B cell (primary cell): ENCODE measurements around the gene HIC1. TPM values are rescaled to one million over a fixed set of nuclear protein-coding genes. Genes with fewer than 3 reads are reported as not detected.
A peak's percentile ranks its signal among the peaks of the same experiment; 100 is the strongest.

Source experiments
- ATAC-seq: fragments of 200-7000 bp; cut with Tn5 transposase; one replicate; pipeline ENCODE4 v1.10.0; 2021; ENCODE audit warnings: low read depth, mild to moderate bottlenecking, moderate number of reproducible peaks, moderate library complexity
- CTCF ChIA-PET: fragments of 350-600 bp; sonication (Branson Sonifier 250); formaldehyde crosslinking; loops from one replicate; lab custom pipeline; 2021; ENCODE audit warnings: antibody characterized with exemption, inconsistent platforms; lab: Charles Lee
- POLR2A ChIA-PET: fragments of 350-600 bp; sonication (Branson Sonifier 250); formaldehyde crosslinking; loops from one replicate; lab custom pipeline; 2021; ENCODE audit warnings: antibody characterized with exemption; lab: Charles Lee
- DNase-seq: peaks from one replicate; pipeline ENCODE4 v3.0.0; 2013
- H2AFZ ChIP-seq: 2 replicates; pipeline ENCODE4 v1.6.1; 2012; ENCODE audit warnings: mild to moderate bottlenecking, low read depth, low read length; ENCODE audit not compliant: insufficient read depth, poor library complexity, severe bottlenecking
- H3K27ac ChIP-seq, 2 donors: 1 replicate in 1 of 2; 2 replicates in 1 of 2; pipeline ENCODE4 v1.5.1; 2012 to 2013; ENCODE audit warnings: low read length in 2 of 2, mild to moderate bottlenecking in 2 of 2, moderate library complexity in 1 of 2
- H3K27me3 ChIP-seq, 4 experiments: fragments of 200-600 bp in 1 of 4; sonication (generic) in 1 of 4; replicated peaks in 1 of 4; 1 replicate in 2 of 4; 2 replicates in 2 of 4; pipeline versions ENCODE4 v1.6.1 to v1.7.0; 2013 to 2016; ENCODE audit warnings: low read length in 3 of 4, mild to moderate bottlenecking in 2 of 4, mixed read lengths in 1 of 4, moderate library complexity in 1 of 4; ENCODE audit not compliant: insufficient read depth in 4 of 4, control insufficient read depth in 3 of 4; ENCODE audit errors: control extremely low read depth in 1 of 4
- H3K36me3 ChIP-seq, 2 experiments: replicated peaks in 1 of 2; 1 replicate in 1 of 2; 2 replicates in 1 of 2; pipeline versions ENCODE4 v1.6.1 to v1.7.1; 2013; ENCODE audit warnings: low read length in 1 of 2; ENCODE audit not compliant: insufficient read depth in 2 of 2, control insufficient read depth in 1 of 2; ENCODE audit errors: control extremely low read depth in 1 of 2, extremely low read depth in 1 of 2
- H3K4me1 ChIP-seq, 2 donors: fragments of 200-600 bp in 1 of 2; sonication (generic) in 1 of 2; 1 replicate in 1 of 2; 2 replicates in 1 of 2; pipeline versions ENCODE4 v1.5.1 to v1.6.1; 2013 to 2017; ENCODE audit warnings: low read length in 2 of 2; ENCODE audit not compliant: control insufficient read depth in 2 of 2, insufficient read depth in 2 of 2
- H3K4me2 ChIP-seq: replicated peaks from 2 replicates; pipeline ENCODE3; 2012; ENCODE audit warnings: mild to moderate bottlenecking, low read depth, low read length; ENCODE audit not compliant: poor library complexity, severe bottlenecking
- H3K4me3 ChIP-seq, 5 experiments: fragments of 200-600 bp in 1 of 5; sonication (generic) in 1 of 5; 1 replicate in 3 of 5; 2 replicates in 2 of 5; pipeline versions ENCODE4 v1.5.1 to v1.7.0; 2011 to 2016; ENCODE audit warnings: low read length in 4 of 5, mild to moderate bottlenecking in 4 of 5, low read depth in 2 of 5, control low read depth in 1 of 5, moderate library complexity in 1 of 5; ENCODE audit not compliant: insufficient read depth in 1 of 5; ENCODE audit errors: control extremely low read depth in 1 of 5, extremely low read depth in 1 of 5
- H3K79me2 ChIP-seq: fragments of 200-600 bp; sonication (generic); one replicate; pipeline ENCODE4 v1.6.0; 2016; ENCODE audit warnings: low read length; ENCODE audit not compliant: control insufficient read depth, insufficient read depth
- H3K9ac ChIP-seq: fragments of 200-600 bp; sonication (generic); 2 replicates; pipeline ENCODE4 v1.6.1; 2017; ENCODE audit warnings: mild to moderate bottlenecking, low read length, moderate library complexity
- H3K9me3 ChIP-seq, 3 donors: one replicate each; pipeline versions ENCODE4 v1.6.1 to v1.7.1; 2013; ENCODE audit warnings: low read length in 2 of 3; ENCODE audit not compliant: control insufficient read depth in 2 of 3, insufficient read depth in 1 of 3; ENCODE audit errors: control extremely low read depth in 1 of 3
- H4K20me1 ChIP-seq: 2 replicates; pipeline ENCODE4 v1.6.0; 2012; ENCODE audit warnings: mild to moderate bottlenecking, low read length; ENCODE audit not compliant: insufficient read depth, control insufficient read depth, poor library complexity, severe bottlenecking
- H3K27ac Mint-ChIP-seq: one replicate; pipeline ENCODE4 v1.8.0; 2021; ENCODE audit warnings: mixed read lengths
- H3K27me3 Mint-ChIP-seq: one replicate; pipeline ENCODE4 v1.8.0; 2021; ENCODE audit warnings: mixed read lengths
- H3K4me1 Mint-ChIP-seq: one replicate; pipeline ENCODE4 v1.8.0; 2021; ENCODE audit warnings: mixed read lengths
- H3K4me3 Mint-ChIP-seq: one replicate; pipeline ENCODE4 v1.8.0; 2021; ENCODE audit warnings: mixed read lengths
- H3K9me3 Mint-ChIP-seq: one replicate; pipeline ENCODE4 v1.8.0; 2022; ENCODE audit warnings: mixed read lengths; ENCODE audit not compliant: insufficient read depth
- CTCF ChIP-seq: fragments of 200-600 bp; IDR thresholded peaks from one replicate; pipeline ENCODE4 v1.8.0; 2022; ENCODE audit warnings: antibody characterized with exemption, mild to moderate bottlenecking
- EZH2 ChIP-seq: IDR thresholded peaks from 2 replicates; pipeline ENCODE4 v1.6.1; 2012; ENCODE audit warnings: borderline replicate concordance, low read depth, mild to moderate bottlenecking, moderate library complexity, low read length; ENCODE audit not compliant: insufficient read depth, poor library complexity, severe bottlenecking
- WGBS: methylation state at CpG from one replicate; pipeline ENCODE4 v1.1.5; 2013; ENCODE audit warnings: missing lambda C conversion rate; ENCODE audit not compliant: insufficient coverage; 5-methylcytosine and 5-hydroxymethylcytosine counted together
- intact Hi-C: fragments of 100-400 bp; cut with micrococcal nuclease; formaldehyde crosslinking; loops from one replicate; pipeline ENCODE4 v1.10.0; 2022
- polyA plus RNA-seq: library from polyadenylated mRNA; depleted of rRNA; stranded (reverse); fragments of >200 nt; gene quantifications from 2 replicates; pipeline ENCODE4 v1.2.3, GENCODE V29; 2012
- total RNA-seq, 2 donors: library from RNA; stranded (reverse); fragments of 120-200 nt in 1 of 2; gene quantifications; 1 replicate in 1 of 2; 2 replicates in 1 of 2; pipeline versions ENCODE4 v1.2.3 to v1.2.4, GENCODE V29; 2013 to 2022

HIC1 gene
- total and polyA plus RNA-seq, 2 donors (not counting 1 experiment from before 2014, with no cell fraction given): 0.46 to 1.9 TPM

GRCh38 chr17:2090804-2091534 is 36.1 kb downstream of the HIC1 start:
- no peak for ATAC-seq
- peak overlapping the region; percentile 92 for H3K4me3 Mint-ChIP-seq
- no peaks in the 10 kb centered on the region for H3K9me3 ChIP-seq
- H3K9me3 Mint-ChIP-seq: no peaks in the 10 kb centered on the region
- H3K27me3 ChIP-seq: no peaks in the 10 kb centered on the region
- H3K4me1 Mint-ChIP-seq: peaks cover 52% of the 10 kb centered on the region
- CTCF ChIA-PET: interaction anchor here (0.7 to 6.6 kb wide), 4 partner anchors 27 to 154 kb away, joined by 3 to 92 read pairs (median 23); partner anchors contain the start of gene HIC1
- H3K4me3 ChIP-seq: no peak overlapping the region
- no peak overlapping the region for H3K9ac ChIP-seq
- intact Hi-C loops: no loop called here
- H2AFZ ChIP-seq: no peak overlapping the region
- peak overlapping the region; percentile 51 for H3K27ac Mint-ChIP-seq
- POLR2A ChIA-PET: no interaction called here
- H3K36me3 ChIP-seq: no peaks in the 10 kb centered on the region
- DNase-seq: no peak
- peaks cover 45 to 51% of the 10 kb centered on the region in 2 donors for H3K4me1 ChIP-seq
- WGBS: 80% methylated on average over 1 of the region's 2 CpGs
- no peaks in the 10 kb centered on the region for H3K79me2 ChIP-seq
- H3K27ac ChIP-seq: no peak overlapping the region
- H3K27me3 Mint-ChIP-seq: no peaks in the 10 kb centered on the region
- H4K20me1 ChIP-seq: no peaks in the 10 kb centered on the region
- peak overlapping the region; percentile 73 for H3K4me2 ChIP-seq
- TF ChIP-seq CTCF (no peak), EZH2 (no peak)

- Histone ChIP-seq H2AFZ (no peak overlapping the region), H3K9ac (no peak overlapping the region), H3K36me3 (no peaks in the 10 kb centered on the region), H3K9me3 (no peaks in the 10 kb centered on the region), H3K79me2 (no peaks in the 10 kb centered on the region), H3K27me3 (no peaks in the 10 kb centered on the region), H3K27ac (no peak overlapping the region), H4K20me1 (no peaks in the 10 kb centered on the region), H3K4me1 (peaks cover 34 to 39% of the 10 kb centered on the region in 2 donors), H3K4me3 (no peak overlapping the region), H3K4me2 (no peak overlapping the region)
- DNase-seq (no peak), ATAC-seq (no peak)
- Mint-ChIP-seq H3K4me1 (peaks cover 39% of the 10 kb centered on the region), H3K4me3 (no peak overlapping the region), H3K27me3 (no peaks in the 10 kb centered on the region), H3K9me3 (no peaks in the 10 kb centered on the region), H3K27ac (peak overlapping the region; percentile 17)
- intact Hi-C loops: no loop called here
- ChIA-PET POLR2A (interaction anchor here (0.6 kb wide), 1 partner anchor 35 kb away, joined by 4 read pairs; no protein-coding TSS in a partner anchor), CTCF (interaction anchor here (1.0 kb wide), 1 partner anchor 18 kb away, joined by 3 read pairs; no protein-coding TSS in a partner anchor)
- TF ChIP-seq CTCF (no peak), EZH2 (no peak)
- 100% methylated on average over 4 of the region's 4 CpGs for WGBS
These were observed 37.4 kb downstream of the HIC1 start for GRCh38 chr17:2092253-2092652.
